B cell (primary cell): ENCODE measurements around the gene STRBP. TPM values are rescaled to one million over a fixed set of nuclear protein-coding genes. Genes with fewer than 3 reads are reported as not detected.
A peak's percentile ranks its signal among the peaks of the same experiment; 100 is the strongest.

Source experiments
- ATAC-seq: fragments of 200-7000 bp; cut with Tn5 transposase; one replicate; pipeline ENCODE4 v1.10.0; 2021; ENCODE audit warnings: low read depth, mild to moderate bottlenecking, moderate number of reproducible peaks, moderate library complexity
- CTCF ChIA-PET: fragments of 350-600 bp; sonication (Branson Sonifier 250); formaldehyde crosslinking; loops from one replicate; lab custom pipeline; 2021; ENCODE audit warnings: antibody characterized with exemption, inconsistent platforms; lab: Charles Lee
- POLR2A ChIA-PET: fragments of 350-600 bp; sonication (Branson Sonifier 250); formaldehyde crosslinking; loops from one replicate; lab custom pipeline; 2021; ENCODE audit warnings: antibody characterized with exemption; lab: Charles Lee
- DNase-seq: peaks from one replicate; pipeline ENCODE4 v3.0.0; 2013
- H2AFZ ChIP-seq: 2 replicates; pipeline ENCODE4 v1.6.1; 2012; ENCODE audit warnings: mild to moderate bottlenecking, low read depth, low read length; ENCODE audit not compliant: insufficient read depth, poor library complexity, severe bottlenecking
- H3K27ac ChIP-seq, 2 donors: 1 replicate in 1 of 2; 2 replicates in 1 of 2; pipeline ENCODE4 v1.5.1; 2012 to 2013; ENCODE audit warnings: low read length in 2 of 2, mild to moderate bottlenecking in 2 of 2, moderate library complexity in 1 of 2
- H3K27me3 ChIP-seq, 4 experiments: fragments of 200-600 bp in 1 of 4; sonication (generic) in 1 of 4; replicated peaks in 1 of 4; 1 replicate in 2 of 4; 2 replicates in 2 of 4; pipeline versions ENCODE4 v1.6.1 to v1.7.0; 2013 to 2016; ENCODE audit warnings: low read length in 3 of 4, mild to moderate bottlenecking in 2 of 4, mixed read lengths in 1 of 4, moderate library complexity in 1 of 4; ENCODE audit not compliant: insufficient read depth in 4 of 4, control insufficient read depth in 3 of 4; ENCODE audit errors: control extremely low read depth in 1 of 4
- H3K36me3 ChIP-seq, 2 experiments: replicated peaks in 1 of 2; 1 replicate in 1 of 2; 2 replicates in 1 of 2; pipeline versions ENCODE4 v1.6.1 to v1.7.1; 2013; ENCODE audit warnings: low read length in 1 of 2; ENCODE audit not compliant: insufficient read depth in 2 of 2, control insufficient read depth in 1 of 2; ENCODE audit errors: control extremely low read depth in 1 of 2, extremely low read depth in 1 of 2
- H3K4me1 ChIP-seq, 2 donors: fragments of 200-600 bp in 1 of 2; sonication (generic) in 1 of 2; 1 replicate in 1 of 2; 2 replicates in 1 of 2; pipeline versions ENCODE4 v1.5.1 to v1.6.1; 2013 to 2017; ENCODE audit warnings: low read length in 2 of 2; ENCODE audit not compliant: control insufficient read depth in 2 of 2, insufficient read depth in 2 of 2
- H3K4me2 ChIP-seq: replicated peaks from 2 replicates; pipeline ENCODE3; 2012; ENCODE audit warnings: mild to moderate bottlenecking, low read depth, low read length; ENCODE audit not compliant: poor library complexity, severe bottlenecking
- H3K4me3 ChIP-seq, 5 experiments: fragments of 200-600 bp in 1 of 5; sonication (generic) in 1 of 5; 1 replicate in 3 of 5; 2 replicates in 2 of 5; pipeline versions ENCODE4 v1.5.1 to v1.7.0; 2011 to 2016; ENCODE audit warnings: low read length in 4 of 5, mild to moderate bottlenecking in 4 of 5, low read depth in 2 of 5, control low read depth in 1 of 5, moderate library complexity in 1 of 5; ENCODE audit not compliant: insufficient read depth in 1 of 5; ENCODE audit errors: control extremely low read depth in 1 of 5, extremely low read depth in 1 of 5
- H3K79me2 ChIP-seq: fragments of 200-600 bp; sonication (generic); one replicate; pipeline ENCODE4 v1.6.0; 2016; ENCODE audit warnings: low read length; ENCODE audit not compliant: control insufficient read depth, insufficient read depth
- H3K9ac ChIP-seq: fragments of 200-600 bp; sonication (generic); 2 replicates; pipeline ENCODE4 v1.6.1; 2017; ENCODE audit warnings: mild to moderate bottlenecking, low read length, moderate library complexity
- H3K9me3 ChIP-seq, 3 donors: one replicate each; pipeline versions ENCODE4 v1.6.1 to v1.7.1; 2013; ENCODE audit warnings: low read length in 2 of 3; ENCODE audit not compliant: control insufficient read depth in 2 of 3, insufficient read depth in 1 of 3; ENCODE audit errors: control extremely low read depth in 1 of 3
- H4K20me1 ChIP-seq: 2 replicates; pipeline ENCODE4 v1.6.0; 2012; ENCODE audit warnings: mild to moderate bottlenecking, low read length; ENCODE audit not compliant: insufficient read depth, control insufficient read depth, poor library complexity, severe bottlenecking
- H3K27ac Mint-ChIP-seq: one replicate; pipeline ENCODE4 v1.8.0; 2021; ENCODE audit warnings: mixed read lengths
- H3K27me3 Mint-ChIP-seq: one replicate; pipeline ENCODE4 v1.8.0; 2021; ENCODE audit warnings: mixed read lengths
- H3K4me1 Mint-ChIP-seq: one replicate; pipeline ENCODE4 v1.8.0; 2021; ENCODE audit warnings: mixed read lengths
- H3K4me3 Mint-ChIP-seq: one replicate; pipeline ENCODE4 v1.8.0; 2021; ENCODE audit warnings: mixed read lengths
- H3K9me3 Mint-ChIP-seq: one replicate; pipeline ENCODE4 v1.8.0; 2022; ENCODE audit warnings: mixed read lengths; ENCODE audit not compliant: insufficient read depth
- CTCF ChIP-seq: fragments of 200-600 bp; IDR thresholded peaks from one replicate; pipeline ENCODE4 v1.8.0; 2022; ENCODE audit warnings: antibody characterized with exemption, mild to moderate bottlenecking
- EZH2 ChIP-seq: IDR thresholded peaks from 2 replicates; pipeline ENCODE4 v1.6.1; 2012; ENCODE audit warnings: borderline replicate concordance, low read depth, mild to moderate bottlenecking, moderate library complexity, low read length; ENCODE audit not compliant: insufficient read depth, poor library complexity, severe bottlenecking
- WGBS: methylation state at CpG from one replicate; pipeline ENCODE4 v1.1.5; 2013; ENCODE audit warnings: missing lambda C conversion rate; ENCODE audit not compliant: insufficient coverage; 5-methylcytosine and 5-hydroxymethylcytosine counted together
- intact Hi-C: fragments of 100-400 bp; cut with micrococcal nuclease; formaldehyde crosslinking; loops from one replicate; pipeline ENCODE4 v1.10.0; 2022
- polyA plus RNA-seq: library from polyadenylated mRNA; depleted of rRNA; stranded (reverse); fragments of >200 nt; gene quantifications from 2 replicates; pipeline ENCODE4 v1.2.3, GENCODE V29; 2012
- total RNA-seq, 2 donors: library from RNA; stranded (reverse); fragments of 120-200 nt in 1 of 2; gene quantifications; 1 replicate in 1 of 2; 2 replicates in 1 of 2; pipeline versions ENCODE4 v1.2.3 to v1.2.4, GENCODE V29; 2013 to 2022

STRBP gene
- total and polyA plus RNA-seq, 2 donors (not counting 1 experiment from before 2014, with no cell fraction given), result 39.1 to 189 TPM

- Mint-ChIP-seq H3K27ac (peak overlapping the region; percentile 46), H3K4me3 (peak overlapping the region; percentile 32), H3K27me3 (no peaks in the 10 kb centered on the region), H3K9me3 (no peaks in the 10 kb centered on the region), H3K4me1 (peaks cover 80% of the 10 kb centered on the region)
- TF ChIP-seq CTCF (no peak), EZH2 (no peak)
- DNase-seq, result no peak
- Histone ChIP-seq H3K9ac (no peak overlapping the region), H4K20me1 (peaks cover 79% of the 10 kb centered on the region), H3K4me2 (peak overlapping the region; percentile 44), H3K27me3 (no peaks in the 10 kb centered on the region), H3K27ac (peak overlapping the region in 1 of 2 donors; percentile 56), H3K4me1 (peaks cover 30 to 56% of the 10 kb centered on the region in 2 donors), H2AFZ (no peak overlapping the region), H3K4me3 (no peak overlapping the region), H3K9me3 (no peaks in the 10 kb centered on the region), H3K79me2 (peaks cover 100% of the 10 kb centered on the region), H3K36me3 (peaks cover 0 to 6% of the 10 kb centered on the region in 2 experiments)
- no peak for ATAC-seq
- intact Hi-C loops, result no loop called here
- WGBS, result 100% methylated on average over 1 of the region's 1 CpG
- CTCF ChIA-PET, result interaction anchor here (3.2 kb wide), 1 partner anchor 96 kb away, joined by 18 read pairs; no protein-coding TSS in a partner anchor
- POLR2A ChIA-PET, result no interaction called here
Observed at GRCh38 chr9:123253204-123253603, 15.2 kb downstream of the STRBP start.

- Histone ChIP-seq H4K20me1 (peaks cover 70% of the 10 kb centered on the region), H3K79me2 (peaks cover 100% of the 10 kb centered on the region), H3K36me3 (peaks cover 0 to 6% of the 10 kb centered on the region in 2 experiments), H2AFZ (no peak overlapping the region), H3K9me3 (no peaks in the 10 kb centered on the region), H3K4me3 (no peak overlapping the region), H3K27me3 (no peaks in the 10 kb centered on the region), H3K9ac (no peak overlapping the region), H3K27ac (peak overlapping the region in 1 of 2 donors; percentile 50), H3K4me1 (peaks cover 30 to 46% of the 10 kb centered on the region in 2 donors), H3K4me2 (peak overlapping the region; percentile 44)
- intact Hi-C loops, result no loop called here
- H3K27me3 Mint-ChIP-seq, result no peaks in the 10 kb centered on the region
- peak overlapping the region; percentile 35 for H3K4me3 Mint-ChIP-seq
- POLR2A ChIA-PET, result interaction anchor here (1.4 kb wide), 1 partner anchor 26 kb away, joined by 3 read pairs; no protein-coding TSS in a partner anchor
- H3K4me1 Mint-ChIP-seq, result peaks cover 82% of the 10 kb centered on the region
- no peak for ATAC-seq
- H3K9me3 Mint-ChIP-seq, result no peaks in the 10 kb centered on the region
- H3K27ac Mint-ChIP-seq, result no peak overlapping the region
- WGBS, result no CpG with 5 or more reads among the region's 1 CpG
- CTCF ChIA-PET, result interaction anchor here (1.0 to 3.2 kb wide), 5 partner anchors 9 to 98 kb away, joined by 3 to 18 read pairs (median 5); no protein-coding TSS in a partner anchor
- TF ChIP-seq CTCF (no peak), EZH2 (no peak)
- DNase-seq, result no peak
Observed at GRCh38 chr9:123251741-123252140, 16.6 kb downstream of the STRBP start.
